AG10803 (cell line): ENCODE measurements around the gene IGDCC3.

Experiments
- DNase-seq: peaks from one replicate; pipeline ENCODE4 v3.0.0; 2010; ENCODE audit warnings: low read depth
- H3K4me3 ChIP-seq: 2 replicates; pipeline ENCODE4 v1.5.1; 2011; ENCODE audit warnings: mild to moderate bottlenecking, low read length, control low read depth
- CTCF ChIP-seq: conservative IDR thresholded peaks from 2 replicates; pipeline ENCODE4 v1.5.1; 2011; ENCODE audit warnings: mild to moderate bottlenecking, low read length, control low read depth, inconsistent platforms

Gene IGDCC3

GRCh38 chr15:65309882-65310418 is 67.9 kb downstream of the IGDCC3 start:
- H3K4me3 ChIP-seq, result no peak overlapping the region
- TF ChIP-seq CTCF, result no peak
- no peak for DNase-seq

- no peak for TF ChIP-seq CTCF
- DNase-seq, result no peak
- H3K4me3 ChIP-seq, result no peak overlapping the region
These were observed 69.8 kb downstream of the IGDCC3 start for GRCh38 chr15:65307978-65308377.

DNA sequence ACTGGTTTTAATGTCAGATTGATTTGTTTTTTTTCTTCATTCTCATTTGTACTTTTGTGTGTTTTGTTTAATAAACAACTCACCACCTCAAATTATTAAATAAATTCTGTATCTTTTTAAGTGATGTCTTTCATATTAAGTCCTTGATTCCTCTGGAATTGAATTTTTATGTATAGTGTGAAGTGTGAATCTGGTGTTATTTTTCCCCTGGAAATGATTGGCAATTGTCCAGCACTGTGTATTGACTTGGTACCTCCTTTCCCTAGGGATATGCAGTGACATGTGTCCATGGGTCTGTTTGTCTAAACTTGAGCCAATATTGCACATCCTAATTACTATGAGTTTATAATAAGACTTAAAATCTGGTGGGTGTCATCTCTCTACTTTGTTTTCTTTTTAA is 71.3 kb downstream of the IGDCC3 start:
- H3K4me3 ChIP-seq, result no peak overlapping the region
- no peak for TF ChIP-seq CTCF
- DNase-seq, result no peak

- no peak overlapping the region for H3K4me3 ChIP-seq
- TF ChIP-seq CTCF, result no peak
- no peak for DNase-seq
These were observed 72.0 kb downstream of the IGDCC3 start for GRCh38 chr15:65305776-65306175.

DNA sequence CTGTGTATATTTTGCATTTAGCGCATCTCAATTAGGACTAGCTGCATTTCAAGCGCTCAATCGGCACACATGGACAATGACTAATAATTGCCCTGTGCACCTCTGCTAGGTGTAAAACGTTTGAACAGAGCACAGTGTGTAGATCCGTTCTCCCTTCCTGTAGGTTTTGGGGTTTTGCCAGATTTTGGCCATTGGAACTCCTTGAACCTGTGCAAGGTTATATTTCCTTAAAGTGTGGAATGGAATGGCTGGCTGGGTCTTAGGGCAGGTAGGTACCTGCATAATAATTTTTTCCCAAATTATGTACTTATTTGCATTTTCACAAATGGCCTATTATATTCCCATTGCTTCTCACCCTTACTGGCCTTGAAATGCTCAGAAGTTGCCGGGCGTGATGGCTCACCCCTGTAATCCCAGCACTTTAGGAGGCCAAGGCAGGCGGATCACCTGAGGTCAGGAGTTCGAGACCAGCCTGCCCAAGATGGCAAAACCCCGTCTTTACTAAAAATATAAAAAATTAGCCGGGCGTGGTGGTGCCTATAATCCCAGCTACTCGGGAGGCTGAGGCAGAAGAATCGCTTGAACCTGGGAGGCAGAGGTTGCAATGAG is 72.5 kb downstream of the IGDCC3 start:
- H3K4me3 ChIP-seq, result peak overlapping the region; percentile 8; the same call in 1 of the 2 replicates
- no peak for TF ChIP-seq CTCF
- no peak for DNase-seq

DNA sequence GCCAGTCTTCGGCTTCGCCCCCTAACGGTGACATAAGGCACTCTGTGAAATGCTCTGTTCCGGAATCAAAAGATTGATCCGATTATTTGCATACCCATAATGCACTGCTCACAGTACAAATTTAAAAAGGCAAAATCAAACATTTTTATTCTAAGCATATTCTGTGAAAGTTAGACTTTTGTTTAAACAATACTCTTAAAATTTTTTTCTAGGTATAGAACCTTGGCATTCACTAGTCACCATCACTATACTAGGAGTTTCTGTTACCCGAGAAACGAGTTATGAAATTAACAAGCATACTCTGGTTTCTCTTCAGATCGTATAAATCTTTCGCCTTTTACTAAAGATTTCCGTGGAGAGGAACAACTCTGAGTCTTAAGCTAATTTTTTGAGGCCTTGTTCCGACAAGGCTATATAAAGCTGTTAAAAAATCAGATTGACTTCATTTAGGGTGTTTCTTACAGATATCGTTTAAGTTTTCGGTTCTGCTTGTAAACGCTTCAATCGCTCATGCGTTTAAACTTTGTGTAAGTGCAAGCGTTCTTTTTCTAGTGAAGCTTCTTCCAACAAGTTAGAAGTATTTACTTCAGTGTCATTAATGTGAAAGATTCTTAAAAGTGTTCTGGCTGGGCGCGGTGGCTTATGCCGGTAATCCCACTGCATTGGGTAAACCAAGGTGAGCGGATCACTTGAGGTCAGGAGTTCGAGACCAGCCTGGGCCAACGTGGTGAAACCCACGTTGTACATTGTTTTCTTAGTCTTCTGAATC is 73.2 kb downstream of the IGDCC3 start, which contains the start of gene RNU5B-1:
TSS of gene RNU5B-1 (plus strand) at position 297 of the 769 bp plus-strand sequence.
- peak; percentile 95 for DNase-seq
- peak within 1 kb of the TSS; percentile 63 for H3K4me3 ChIP-seq
- peak; percentile 94 for TF ChIP-seq CTCF
